Measurements from ENCODE around the gene RNU6-9.

DNA sequence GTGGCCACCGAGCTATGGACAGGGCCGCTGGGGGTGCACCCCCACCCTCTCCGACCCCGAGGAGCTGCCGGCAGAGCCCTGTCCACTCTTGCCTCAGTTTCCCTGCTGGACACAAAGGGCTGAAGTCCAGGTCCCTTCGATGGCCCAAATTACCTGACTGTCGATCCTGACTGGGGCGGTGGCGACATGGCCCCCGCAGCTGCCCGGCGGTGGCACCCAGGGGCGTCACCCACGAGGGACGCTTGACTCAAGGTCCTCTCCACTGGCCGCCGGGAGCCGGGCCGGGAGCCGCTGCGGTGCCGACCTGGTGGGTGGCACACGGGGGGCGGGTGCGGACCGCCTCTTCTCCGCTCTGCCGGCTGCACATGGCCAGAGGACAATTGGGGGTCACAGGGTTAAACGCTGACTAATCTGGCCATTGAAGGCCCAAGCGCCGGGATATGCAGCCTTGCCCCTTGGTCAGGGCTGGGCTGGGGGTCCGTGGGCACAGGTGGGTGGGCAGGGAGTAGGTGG lies 48.9 kb downstream of the RNU6-9 start:
- TF ChIP-seq, protein P1, sequence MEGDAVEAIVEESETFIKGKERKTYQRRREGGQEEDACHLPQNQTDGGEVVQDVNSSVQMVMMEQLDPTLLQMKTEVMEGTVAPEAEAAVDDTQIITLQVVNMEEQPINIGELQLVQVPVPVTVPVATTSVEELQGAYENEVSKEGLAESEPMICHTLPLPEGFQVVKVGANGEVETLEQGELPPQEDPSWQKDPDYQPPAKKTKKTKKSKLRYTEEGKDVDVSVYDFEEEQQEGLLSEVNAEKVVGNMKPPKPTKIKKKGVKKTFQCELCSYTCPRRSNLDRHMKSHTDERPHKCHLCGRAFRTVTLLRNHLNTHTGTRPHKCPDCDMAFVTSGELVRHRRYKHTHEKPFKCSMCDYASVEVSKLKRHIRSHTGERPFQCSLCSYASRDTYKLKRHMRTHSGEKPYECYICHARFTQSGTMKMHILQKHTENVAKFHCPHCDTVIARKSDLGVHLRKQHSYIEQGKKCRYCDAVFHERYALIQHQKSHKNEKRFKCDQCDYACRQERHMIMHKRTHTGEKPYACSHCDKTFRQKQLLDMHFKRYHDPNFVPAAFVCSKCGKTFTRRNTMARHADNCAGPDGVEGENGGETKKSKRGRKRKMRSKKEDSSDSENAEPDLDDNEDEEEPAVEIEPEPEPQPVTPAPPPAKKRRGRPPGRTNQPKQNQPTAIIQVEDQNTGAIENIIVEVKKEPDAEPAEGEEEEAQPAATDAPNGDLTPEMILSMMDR (IDR thresholded peaks at IDR 0.05) = no peak
- no peak for TF ChIP-seq POLR2A (IDR thresholded peaks at IDR 0.05)
